Fibroblast of skin of scalp (primary cell): ENCODE data around the gene SLC16A11.
A peak's percentile ranks its signal among the peaks of the same experiment; 100 is the strongest.

Experiments used
- DNase-seq: peaks from one replicate; pipeline ENCODE4 v3.0.0-alpha.2; 2013

The SLC16A11 gene

DNA sequence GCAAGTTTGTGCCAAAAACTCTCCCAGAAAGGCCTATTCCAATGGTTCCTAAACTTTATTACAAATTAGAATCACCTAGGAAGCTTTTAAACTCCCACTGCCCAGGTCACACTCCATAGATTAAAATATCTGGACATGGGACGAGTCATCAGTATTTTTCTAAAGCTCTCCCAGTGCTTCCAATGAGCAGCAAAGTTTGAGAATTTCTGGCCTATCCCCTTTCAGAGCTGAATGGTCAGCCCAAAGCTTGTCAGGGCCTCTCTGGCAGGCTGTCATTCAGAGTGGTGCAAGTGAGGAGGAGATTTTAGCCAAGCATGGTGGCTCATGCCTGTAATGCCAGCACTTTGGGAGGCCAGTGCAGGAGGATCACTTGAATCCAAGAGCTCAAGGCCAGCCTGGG lies 18.6 kb downstream of the SLC16A11 start:
- no peak for DNase-seq

- no peak for DNase-seq
Observed at GRCh38 chr17:7024402-7024785, 19.5 kb downstream of the SLC16A11 start.

GRCh38 chr17:7023576-7024401 lies 20.1 kb downstream of the SLC16A11 start:
- DNase-seq = peak; percentile 83

DNA sequence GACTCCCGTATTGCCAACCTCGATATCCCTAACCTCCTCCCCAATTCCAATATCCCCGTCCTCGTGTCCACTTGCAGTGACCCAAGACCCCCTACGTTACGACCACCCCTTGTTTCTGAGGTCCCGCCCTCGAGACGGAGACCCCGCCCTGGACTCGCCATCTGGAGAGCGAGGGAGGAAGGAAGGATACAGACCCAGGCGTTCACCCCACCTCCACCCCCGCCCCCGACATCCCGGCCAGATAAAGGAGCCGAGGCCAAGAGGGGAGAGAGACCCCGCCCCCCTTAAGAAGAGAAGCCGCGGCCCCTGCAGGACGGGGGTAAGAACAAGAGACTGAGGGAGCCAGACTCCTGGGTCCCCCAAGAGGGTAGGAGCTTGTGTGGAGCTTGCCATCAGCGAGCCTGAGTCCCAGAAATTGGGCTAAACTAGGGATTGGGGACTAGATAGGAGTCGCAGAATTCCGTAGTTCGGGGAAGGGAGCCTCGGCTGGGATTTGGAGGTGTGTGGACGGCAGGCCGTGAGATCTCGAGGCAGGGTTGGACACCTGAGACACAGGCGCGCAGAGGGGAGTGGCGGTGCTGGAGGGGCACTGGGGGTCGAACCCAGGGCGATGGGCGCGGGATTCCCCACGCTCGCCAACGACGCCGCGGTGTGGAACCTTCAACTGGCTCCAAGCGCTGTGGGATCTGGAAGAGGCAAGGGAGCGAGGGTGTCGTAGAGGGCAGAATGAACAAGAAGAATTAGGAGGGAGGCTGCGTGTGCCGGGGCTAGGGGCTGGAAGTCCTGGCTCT lies 20.9 kb downstream of the SLC16A11 start, which contains the start of gene BCL6B:
TSS of gene BCL6B (plus strand) at position 270 of the 791 bp plus-strand sequence. CDS start 622 bp downstream, outside the sequence.
- DNase-seq = no peak

DNA sequence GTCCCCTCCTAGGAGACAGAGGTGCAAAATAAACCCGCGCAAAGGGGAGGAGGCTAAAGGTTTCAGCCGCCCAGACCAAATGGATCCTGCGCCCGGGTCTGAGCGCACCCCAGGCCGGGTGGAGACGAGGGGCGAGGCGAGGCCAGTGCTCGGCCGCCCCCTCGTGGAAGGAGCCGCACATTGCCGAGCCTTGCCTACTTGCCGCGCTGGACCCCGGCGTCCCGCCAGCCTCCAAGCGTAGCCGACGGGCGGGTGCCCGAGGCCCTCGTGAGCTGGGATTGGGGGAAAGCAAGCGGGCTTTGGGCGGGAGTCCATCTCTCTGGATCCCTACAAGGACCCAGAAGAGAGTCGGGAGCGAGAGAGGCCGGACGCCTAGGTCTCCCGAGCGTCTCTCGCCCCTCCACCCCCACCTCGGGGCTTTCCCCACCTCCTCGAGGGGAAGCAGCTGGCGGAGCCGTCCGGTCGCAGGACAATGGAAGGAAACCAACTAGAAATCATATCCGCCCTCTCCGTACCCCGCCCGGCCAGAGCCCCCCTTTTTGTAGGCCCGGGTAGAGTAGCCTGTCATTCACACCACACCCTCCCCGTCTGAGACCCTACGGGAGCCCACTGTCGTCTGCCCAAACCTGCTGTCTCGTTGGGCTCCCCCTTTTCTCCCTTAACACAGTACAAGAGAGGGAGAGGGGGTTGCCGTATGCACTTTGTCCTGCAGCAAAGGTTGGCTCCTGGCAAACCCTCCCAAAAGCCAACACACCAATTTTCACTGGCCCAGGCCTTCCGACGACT lies 21.7 kb downstream of the SLC16A11 start:
- DNase-seq = peak; percentile 69

DNA sequence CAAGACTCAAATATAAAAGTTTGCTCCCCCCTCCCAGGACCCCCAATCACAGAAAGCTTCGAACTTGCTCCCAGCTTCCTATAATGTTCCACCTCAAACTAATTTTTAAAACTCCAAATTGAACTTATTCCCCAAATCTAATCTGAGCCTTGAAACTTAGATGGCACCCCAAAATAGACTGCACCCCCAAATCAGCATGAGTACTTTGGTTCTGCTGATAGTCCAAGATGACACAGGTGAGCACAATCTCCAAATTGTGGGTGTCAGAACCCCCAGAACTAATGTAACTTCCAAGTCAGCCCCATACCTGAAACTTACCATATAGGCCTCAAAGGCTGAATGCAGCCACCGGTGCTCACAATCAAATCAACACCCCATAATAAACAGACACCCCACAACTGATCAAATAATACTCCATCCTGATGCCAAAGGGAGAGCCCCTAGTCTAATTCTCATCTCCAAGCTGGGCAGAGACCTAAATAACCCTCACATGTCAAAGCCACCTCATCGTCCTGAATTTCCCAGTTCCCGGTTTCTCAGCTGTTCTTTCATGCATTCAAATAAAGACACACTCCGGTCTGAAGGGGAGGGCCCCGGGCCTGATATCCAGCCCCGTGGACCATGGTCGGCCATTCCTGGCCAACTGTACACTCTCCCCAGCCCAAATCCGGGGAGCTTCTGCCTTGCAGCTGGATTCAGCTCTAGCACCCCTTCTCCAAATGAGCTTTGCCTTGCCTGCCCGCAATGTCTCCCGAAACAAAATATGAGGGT lies 22.8 kb downstream of the SLC16A11 start:
- no peak for DNase-seq

DNA sequence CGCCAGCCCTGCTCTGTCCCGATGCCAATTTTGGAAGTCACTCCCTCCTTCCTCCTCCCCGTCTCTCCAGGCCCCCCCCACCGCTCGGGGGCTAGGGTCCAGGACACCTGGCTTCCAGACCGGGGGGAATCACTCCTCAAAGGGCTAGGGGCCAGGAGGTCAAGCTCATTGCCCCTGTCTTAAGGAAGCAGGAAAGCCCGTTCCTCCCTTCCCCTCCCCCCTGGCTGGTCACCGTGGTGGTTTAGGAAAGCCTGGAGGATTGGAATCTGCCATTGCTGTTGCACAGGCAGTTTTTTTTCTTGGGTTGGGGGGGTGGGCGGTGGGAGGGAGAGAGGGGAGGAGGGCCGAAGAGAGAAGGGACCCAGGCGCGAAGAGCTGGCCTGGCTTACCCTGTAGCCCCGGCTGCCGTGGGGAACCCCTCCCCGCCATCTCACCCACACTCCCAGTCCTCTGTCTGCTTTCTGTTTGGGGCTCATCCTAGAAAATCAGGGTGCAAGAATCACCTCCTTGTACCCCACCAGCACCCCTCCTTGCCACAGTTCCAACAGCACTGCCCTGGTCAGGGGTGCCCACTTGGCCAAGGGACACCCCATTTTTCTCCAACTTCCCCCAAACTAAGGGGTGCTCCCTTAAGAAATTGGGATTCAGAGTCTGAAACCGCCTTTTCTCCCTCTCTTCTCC lies 23.9 kb downstream of the SLC16A11 start:
- peak; percentile 76 for DNase-seq

DNA sequence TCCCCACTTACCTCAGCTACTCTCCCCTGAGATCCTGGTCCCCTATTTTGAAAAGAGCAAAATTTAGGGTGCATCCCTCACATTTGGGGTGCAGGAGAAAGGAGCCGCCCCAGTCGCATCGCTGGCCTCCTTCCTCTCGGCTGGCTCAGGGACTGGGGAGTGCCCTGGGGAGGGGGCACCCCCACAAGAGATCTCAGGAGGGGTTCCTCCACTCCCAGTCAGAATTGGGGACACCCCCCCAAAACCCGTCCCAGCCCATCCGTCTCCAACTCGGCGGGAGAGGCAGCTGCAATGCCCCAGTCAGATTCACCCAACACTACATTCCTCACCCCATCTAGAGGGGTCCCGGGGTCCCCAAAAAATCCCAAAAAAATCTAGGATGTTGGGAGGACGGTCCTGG lies 24.5 kb downstream of the SLC16A11 start:
- no peak for DNase-seq

DNA sequence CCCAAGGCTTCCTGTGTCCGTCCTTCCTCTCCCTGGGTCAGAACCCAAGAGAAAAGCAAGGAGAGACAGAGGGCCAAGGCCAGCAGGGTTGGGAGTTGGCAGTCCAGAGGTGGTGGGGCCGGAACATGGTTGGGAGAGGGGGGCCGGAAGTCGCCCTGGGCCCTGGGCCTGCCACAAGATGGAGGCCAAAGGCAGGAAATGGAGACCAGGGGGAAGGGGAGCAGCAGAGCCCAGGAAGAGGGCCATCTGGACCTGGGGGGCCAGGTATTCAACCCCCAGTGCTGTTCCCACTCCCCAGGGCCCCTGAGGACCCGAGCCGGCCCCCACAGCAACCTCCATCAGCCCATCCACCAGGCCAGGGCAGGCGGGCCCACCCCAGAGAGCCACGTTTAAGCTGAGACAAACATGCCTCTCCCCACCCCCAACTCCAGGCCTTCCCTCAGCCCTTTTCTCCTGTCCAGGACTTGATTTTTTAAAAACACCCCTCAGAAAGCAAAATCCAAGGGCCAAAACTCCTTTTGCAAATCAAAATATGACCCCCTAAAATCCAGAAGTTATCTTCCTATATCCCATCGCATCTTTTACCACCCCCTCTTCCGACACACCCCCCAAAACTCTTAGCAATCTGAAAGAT lies 25.4 kb downstream of the SLC16A11 start:
- DNase-seq = no peak

DNA sequence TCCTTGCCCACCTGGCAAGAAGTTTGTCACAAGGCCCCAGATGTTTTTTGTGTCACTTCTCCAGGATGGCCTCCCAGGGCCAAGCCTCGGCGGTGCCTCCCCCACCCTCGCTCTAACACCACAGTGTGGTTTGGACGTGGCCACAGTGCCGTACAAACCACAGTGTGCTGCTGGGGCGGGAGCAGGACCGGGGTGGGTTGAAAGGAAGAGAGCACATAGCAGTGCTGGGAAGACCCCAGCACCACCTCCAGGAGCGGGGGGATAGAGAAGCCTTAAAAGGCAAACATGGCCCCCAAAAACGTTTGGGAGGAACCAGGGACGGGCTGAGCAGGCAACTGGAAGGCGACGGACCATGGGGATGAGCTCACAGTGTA lies 26.1 kb downstream of the SLC16A11 start:
- no peak for DNase-seq

GRCh38 chr17:7016886-7017826 lies 26.7 kb downstream of the SLC16A11 start:
- no peak for DNase-seq

- DNase-seq = no peak
Observed at GRCh38 chr17:7016418-7016817, 27.5 kb downstream of the SLC16A11 start.

- DNase-seq = peak; percentile 79
Observed at GRCh38 chr17:7014995-7015958, 28.6 kb downstream of the SLC16A11 start.

DNA sequence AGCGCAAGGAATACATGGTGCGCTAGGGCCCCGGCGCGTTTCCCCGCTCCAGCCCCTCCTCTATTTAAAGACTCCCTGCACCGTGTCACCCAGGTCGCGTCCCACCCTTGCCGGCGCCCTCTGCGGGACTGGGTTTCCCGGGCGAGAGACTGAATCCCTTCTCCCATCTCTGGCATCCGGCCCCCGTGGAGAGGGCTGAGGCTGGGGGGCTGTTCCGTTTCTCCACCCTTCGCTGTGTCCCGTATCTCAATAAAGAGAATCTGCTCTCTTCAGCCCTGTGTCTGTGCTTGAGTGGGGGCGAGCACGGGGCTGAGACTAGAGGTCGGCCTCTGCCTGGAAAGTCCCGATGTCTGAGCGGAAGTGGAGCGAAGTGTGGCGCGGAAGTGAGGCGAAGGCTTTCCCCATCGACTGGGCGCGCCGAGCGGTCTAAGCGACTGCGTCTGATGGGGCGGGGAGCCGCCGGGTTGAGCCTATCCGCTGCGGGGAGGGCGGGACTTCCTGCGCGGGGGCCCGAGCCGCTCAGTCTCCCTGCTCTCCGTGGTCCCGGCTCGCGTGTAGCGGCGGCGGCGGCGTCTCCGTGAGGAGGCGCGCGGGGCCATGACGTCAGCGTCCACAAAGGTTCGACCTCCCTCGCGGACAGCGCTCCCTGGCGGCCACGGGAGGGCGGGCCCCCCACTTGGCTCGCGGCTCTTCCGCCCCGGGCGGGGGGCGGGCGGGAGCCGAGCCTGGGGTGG lies 29.5 kb downstream of the SLC16A11 start:
- peak; percentile 98 for DNase-seq

DNA sequence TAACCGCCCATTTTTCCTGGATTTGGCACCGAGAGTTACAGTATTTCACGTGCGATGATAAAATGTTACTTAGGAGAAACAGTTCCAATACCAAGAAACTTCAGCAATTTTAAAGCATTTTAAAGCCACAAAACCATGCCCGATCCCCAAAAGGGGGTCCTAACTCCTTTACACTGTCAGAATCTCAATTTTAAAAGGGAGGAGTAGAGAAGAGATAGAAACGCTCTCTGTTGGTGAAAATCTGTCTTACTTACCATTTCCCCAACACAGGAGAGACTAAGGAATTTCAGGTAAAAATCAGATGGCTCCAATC lies 32.0 kb downstream of the SLC16A11 start:
- no peak for DNase-seq

- DNase-seq = no peak
Observed at GRCh38 chr17:7011415-7011814, 32.5 kb downstream of the SLC16A11 start.

- DNase-seq = no peak
Observed at GRCh38 chr17:7010523-7010922, 33.4 kb downstream of the SLC16A11 start.

- DNase-seq = no peak
Observed at GRCh38 chr17:7007143-7007542, 36.7 kb downstream of the SLC16A11 start.
